Measurements from ENCODE around the gene IGFBPL1. TPM values are rescaled to one million over a fixed set of nuclear protein-coding genes. Genes with fewer than 3 reads are reported as not detected.

IGFBPL1 gene
- total RNA-seq, 6 donors from 2014 or later = 0.66 to 2.6 (median 1.4) TPM; not detected in 3

DNA sequence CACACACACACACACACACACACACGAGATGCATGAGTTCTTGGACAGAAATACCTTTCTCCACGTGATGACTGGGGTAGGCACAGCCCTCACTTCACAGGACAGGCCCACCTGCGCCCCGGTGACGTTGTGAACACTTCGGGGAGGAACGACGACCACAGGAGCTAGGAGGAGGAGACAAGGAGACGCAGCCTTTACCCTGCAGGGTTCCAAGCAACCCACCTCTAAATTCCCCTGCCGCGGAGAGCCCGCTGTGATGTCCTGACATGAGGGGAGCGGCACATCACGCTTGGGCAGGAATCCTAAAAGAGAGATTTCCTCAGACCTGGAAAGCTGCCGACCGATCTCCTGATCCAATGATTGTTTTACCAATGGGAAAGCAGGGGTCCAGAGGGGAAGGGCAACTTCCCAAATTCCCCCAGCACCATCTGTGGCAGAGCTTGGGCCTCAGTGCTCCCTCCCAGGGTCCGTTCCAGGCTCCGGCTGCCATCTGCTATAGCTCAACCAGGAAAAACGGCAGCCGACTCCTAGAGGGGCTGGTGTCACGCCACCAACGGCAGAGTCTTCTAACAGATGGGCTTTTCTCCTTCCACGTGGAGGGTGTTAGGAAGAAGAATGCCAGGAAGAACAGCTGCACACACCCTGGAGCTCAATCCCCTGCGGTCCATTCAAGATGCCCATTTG is 10.1 kb downstream of the IGFBPL1 start:
- 43 to 68% methylated on average over 14 to 24 of the region's 24 CpGs for WGBS, 2 donors
- H3K27me3 ChIP-seq = no peaks in the 10 kb centered on the region
- no peaks in the 10 kb centered on the region for H3K9me3 ChIP-seq
- ATAC-seq (ENCODE audit: low FRiP score in 2 of 2) (peak in 1 of 2 donors; percentile 9), DNase-seq (no peak)
- H3K4me1 ChIP-seq = no peaks in the 10 kb centered on the region
- no peak overlapping the region for H3K27ac ChIP-seq
- H3K4me3 ChIP-seq = no peak overlapping the region
- TF ChIP-seq POLR2AphosphoS5 (IDR thresholded peaks at IDR 0.05) (no peak), EP300 (IDR thresholded peaks at IDR 0.05) (no peak), POLR2A (IDR thresholded peaks at IDR 0.05) (no peak)
- TF ChIP-seq, protein P1, sequence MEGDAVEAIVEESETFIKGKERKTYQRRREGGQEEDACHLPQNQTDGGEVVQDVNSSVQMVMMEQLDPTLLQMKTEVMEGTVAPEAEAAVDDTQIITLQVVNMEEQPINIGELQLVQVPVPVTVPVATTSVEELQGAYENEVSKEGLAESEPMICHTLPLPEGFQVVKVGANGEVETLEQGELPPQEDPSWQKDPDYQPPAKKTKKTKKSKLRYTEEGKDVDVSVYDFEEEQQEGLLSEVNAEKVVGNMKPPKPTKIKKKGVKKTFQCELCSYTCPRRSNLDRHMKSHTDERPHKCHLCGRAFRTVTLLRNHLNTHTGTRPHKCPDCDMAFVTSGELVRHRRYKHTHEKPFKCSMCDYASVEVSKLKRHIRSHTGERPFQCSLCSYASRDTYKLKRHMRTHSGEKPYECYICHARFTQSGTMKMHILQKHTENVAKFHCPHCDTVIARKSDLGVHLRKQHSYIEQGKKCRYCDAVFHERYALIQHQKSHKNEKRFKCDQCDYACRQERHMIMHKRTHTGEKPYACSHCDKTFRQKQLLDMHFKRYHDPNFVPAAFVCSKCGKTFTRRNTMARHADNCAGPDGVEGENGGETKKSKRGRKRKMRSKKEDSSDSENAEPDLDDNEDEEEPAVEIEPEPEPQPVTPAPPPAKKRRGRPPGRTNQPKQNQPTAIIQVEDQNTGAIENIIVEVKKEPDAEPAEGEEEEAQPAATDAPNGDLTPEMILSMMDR (IDR thresholded peaks at IDR 0.05) = no peak
- no peaks in the 10 kb centered on the region for H3K36me3 ChIP-seq

DNA sequence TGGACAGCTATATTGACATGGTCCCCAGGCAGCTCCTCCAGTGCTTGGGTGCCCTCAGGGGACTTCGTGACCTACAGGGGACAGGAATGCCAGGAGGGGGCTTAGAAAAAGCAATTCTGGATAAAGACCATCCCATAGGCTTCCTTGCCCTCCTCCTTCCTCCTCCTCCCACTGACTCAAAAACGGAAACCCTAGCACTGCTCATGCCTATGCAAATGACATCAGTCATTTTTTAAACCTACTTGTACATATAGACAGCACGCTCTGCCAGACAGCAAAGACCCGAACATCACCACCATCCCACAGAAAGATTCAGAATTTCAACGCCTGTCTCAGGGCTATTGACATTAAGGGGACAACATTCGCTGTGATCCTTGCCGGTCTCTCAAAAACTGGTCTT is 11.0 kb downstream of the IGFBPL1 start:
- no peaks in the 10 kb centered on the region for H3K9me3 ChIP-seq
- DNase-seq (no peak), ATAC-seq (ENCODE audit: low FRiP score in 2 of 2) (no peak)
- no peak overlapping the region for H3K27ac ChIP-seq
- 75 to 80% methylated on average over 7 of the region's 7 CpGs for WGBS, 2 donors
- H3K36me3 ChIP-seq = no peaks in the 10 kb centered on the region
- H3K27me3 ChIP-seq = no peaks in the 10 kb centered on the region
- H3K4me3 ChIP-seq = no peak overlapping the region
- TF ChIP-seq, protein P1 (IDR thresholded peaks at IDR 0.05) = no peak
- TF ChIP-seq POLR2A (IDR thresholded peaks at IDR 0.05) (no peak), EP300 (IDR thresholded peaks at IDR 0.05) (no peak), POLR2AphosphoS5 (IDR thresholded peaks at IDR 0.05) (no peak)
- no peaks in the 10 kb centered on the region for H3K4me1 ChIP-seq

DNA sequence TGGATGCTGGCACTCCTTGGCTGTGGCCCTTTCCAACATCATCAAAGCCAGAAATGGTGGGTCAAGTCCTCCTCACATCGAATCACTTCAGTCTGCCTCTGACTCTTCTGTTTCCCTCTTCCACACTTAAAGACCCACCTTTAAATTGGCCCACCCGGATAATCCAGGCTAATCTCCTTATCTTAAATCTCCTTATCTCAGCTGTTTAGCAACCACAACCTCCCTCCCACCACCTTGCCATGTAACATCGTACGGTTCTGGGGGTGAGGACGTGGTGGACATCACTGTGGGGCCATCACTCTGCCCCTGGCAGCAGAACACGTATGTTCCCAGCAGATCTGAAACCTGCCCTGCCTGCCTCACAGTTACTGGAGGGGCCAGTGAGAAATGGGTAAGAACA is 11.5 kb downstream of the IGFBPL1 start:
- no peak for TF ChIP-seq POLR2AphosphoS5 (IDR thresholded peaks at IDR 0.05)
- TF ChIP-seq, protein P1 (IDR thresholded peaks at IDR 0.05) = no peak
- no peak for TF ChIP-seq POLR2A (IDR thresholded peaks at IDR 0.05)
- no peak for TF ChIP-seq EP300 (IDR thresholded peaks at IDR 0.05)
- 74 to 76% methylated on average over 6 of the region's 6 CpGs for WGBS, 2 donors
- Histone ChIP-seq H3K9me3 (no peaks in the 10 kb centered on the region), H3K27me3 (no peaks in the 10 kb centered on the region), H3K36me3 (no peaks in the 10 kb centered on the region), H3K4me1 (no peaks in the 10 kb centered on the region), H3K4me3 (no peak overlapping the region), H3K27ac (no peak overlapping the region)
- DNase-seq (no peak), ATAC-seq (ENCODE audit: low FRiP score in 2 of 2) (no peak)

DNA sequence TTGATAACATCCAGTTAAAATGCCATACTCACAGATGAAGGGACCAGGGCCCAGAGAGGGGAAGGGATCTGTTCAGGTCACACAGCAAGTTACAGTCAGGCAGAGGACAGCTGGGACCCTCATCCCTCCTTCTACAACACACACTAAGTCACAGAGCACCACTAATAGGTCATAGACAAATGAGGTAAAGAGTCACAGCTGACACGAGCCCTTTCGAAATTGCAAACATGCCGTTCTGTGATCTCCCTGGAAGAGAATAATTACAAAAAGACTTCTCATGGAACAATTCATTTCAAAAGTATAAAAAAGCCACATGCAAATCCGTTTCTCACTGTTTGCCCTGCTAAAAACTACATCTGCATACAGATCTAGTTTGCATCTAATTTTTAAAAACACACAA is 15.5 kb downstream of the IGFBPL1 start:
- Histone ChIP-seq H3K9me3 (no peaks in the 10 kb centered on the region), H3K4me1 (no peaks in the 10 kb centered on the region), H3K4me3 (no peak overlapping the region), H3K36me3 (no peaks in the 10 kb centered on the region), H3K27me3 (no peaks in the 10 kb centered on the region), H3K27ac (no peak overlapping the region)
- TF ChIP-seq EP300 (IDR thresholded peaks at IDR 0.05) (no peak), POLR2AphosphoS5 (IDR thresholded peaks at IDR 0.05) (no peak), POLR2A (IDR thresholded peaks at IDR 0.05) (no peak)
- TF ChIP-seq, protein P1 (IDR thresholded peaks at IDR 0.05) = no peak
- DNase-seq = no peak
- WGBS, 2 donors = 33 to 41% methylated on average over 4 of the region's 4 CpGs
- ATAC-seq (ENCODE audit: low FRiP score in 2 of 2) = no peak
